ENCODE data around the gene HNRNPLL.

GRCh38 chr2:38528008-38528442 lies 74.7 kb downstream of the HNRNPLL start:
- TF ChIP-seq CTCF (IDR thresholded peaks at IDR 0.05; ENCODE audit: insufficient read depth, low read depth, low read length) (no peak), EZH2 (IDR thresholded peaks at IDR 0.05; ENCODE audit: insufficient read depth, low read length) (no peak)

All from astrocyte (in vitro differentiated cells and primary cell).